Measurements from ENCODE around the gene GCN1.

Gene GCN1

GRCh38 chr12:120098756-120099470, 95.6 kb downstream of the GCN1 start:
- no peak for ATAC-seq
- Mint-ChIP-seq H3K4me3 (no peak overlapping the region), H3K27ac (no peak overlapping the region), H3K9me3 (no peaks in the 10 kb centered on the region), H3K36me3 (peaks cover 75% of the 10 kb centered on the region), H3K4me1 (peaks cover 31% of the 10 kb centered on the region), H3K27me3 (no peaks in the 10 kb centered on the region)

- no peak overlapping the region for H3K4me3 Mint-ChIP-seq
- peaks cover 69% of the 10 kb centered on the region for H3K36me3 Mint-ChIP-seq
- no peaks in the 10 kb centered on the region for H3K9me3 Mint-ChIP-seq
- no peak overlapping the region for H3K27ac Mint-ChIP-seq
- ATAC-seq, result no peak
- peaks cover 11% of the 10 kb centered on the region for H3K4me1 Mint-ChIP-seq
- no peaks in the 10 kb centered on the region for H3K27me3 Mint-ChIP-seq
These were observed 97.8 kb downstream of the GCN1 start for GRCh38 chr12:120096671-120097202.

- H3K27me3 Mint-ChIP-seq, result no peaks in the 10 kb centered on the region
- no peak overlapping the region for H3K27ac Mint-ChIP-seq
- no peaks in the 10 kb centered on the region for H3K9me3 Mint-ChIP-seq
These were observed 98.8 kb downstream of the GCN1 start for GRCh38 chr12:120095736-120096135.

GRCh38 chr12:120095331-120095730, 99.2 kb downstream of the GCN1 start:
- H3K4me1 Mint-ChIP-seq, result no peaks in the 10 kb centered on the region
- no peak for ATAC-seq
- H3K4me3 Mint-ChIP-seq, result no peak overlapping the region
- no peaks in the 10 kb centered on the region for H3K27me3 Mint-ChIP-seq
- no peaks in the 10 kb centered on the region for H3K9me3 Mint-ChIP-seq
- H3K27ac Mint-ChIP-seq, result no peak overlapping the region
- H3K36me3 Mint-ChIP-seq, result peaks cover 70% of the 10 kb centered on the region

More at GRCh38 chr12:120095736-120096135, 98.8 kb downstream of the GCN1 start:
- peaks cover 4% of the 10 kb centered on the region for H3K4me1 Mint-ChIP-seq
- ATAC-seq, result no peak
- H3K36me3 Mint-ChIP-seq, result peaks cover 70% of the 10 kb centered on the region
- no peak overlapping the region for H3K4me3 Mint-ChIP-seq

- Mint-ChIP-seq H3K27ac (no peak overlapping the region), H3K27me3 (no peaks in the 10 kb centered on the region), H3K9me3 (no peaks in the 10 kb centered on the region), H3K4me3 (no peak overlapping the region), H3K36me3 (peaks cover 69% of the 10 kb centered on the region), H3K4me1 (no peaks in the 10 kb centered on the region)
- no peak for ATAC-seq
These were observed 100.0 kb downstream of the GCN1 start for GRCh38 chr12:120094485-120094884.

GRCh38 chr12:120093592-120094355, 100.7 kb downstream of the GCN1 start:
- Mint-ChIP-seq H3K36me3 (peaks cover 70% of the 10 kb centered on the region), H3K4me3 (no peak overlapping the region), H3K27me3 (no peaks in the 10 kb centered on the region), H3K9me3 (no peaks in the 10 kb centered on the region), H3K4me1 (no peaks in the 10 kb centered on the region), H3K27ac (no peak overlapping the region)
- ATAC-seq, result peak; percentile 14

GRCh38 chr12:120093336-120093591, 101.3 kb downstream of the GCN1 start:
- peaks cover 66% of the 10 kb centered on the region for H3K36me3 Mint-ChIP-seq
- no peaks in the 10 kb centered on the region for H3K4me1 Mint-ChIP-seq
- peak; percentile 28 for ATAC-seq
- no peak overlapping the region for H3K4me3 Mint-ChIP-seq
- no peaks in the 10 kb centered on the region for H3K27me3 Mint-ChIP-seq
- H3K27ac Mint-ChIP-seq, result no peak overlapping the region
- no peaks in the 10 kb centered on the region for H3K9me3 Mint-ChIP-seq

- peaks cover 61% of the 10 kb centered on the region for H3K36me3 Mint-ChIP-seq
These were observed 101.8 kb downstream of the GCN1 start for GRCh38 chr12:120092551-120093335.

GRCh38 chr12:120091371-120092090, 103.0 kb downstream of the GCN1 start:
- Mint-ChIP-seq H3K4me1 (peaks cover 11% of the 10 kb centered on the region), H3K27me3 (no peaks in the 10 kb centered on the region), H3K9me3 (no peaks in the 10 kb centered on the region), H3K36me3 (peaks cover 52% of the 10 kb centered on the region), H3K4me3 (no peak overlapping the region), H3K27ac (no peak overlapping the region)
- ATAC-seq, result no peak

More at GRCh38 chr12:120092551-120093335, 101.8 kb downstream of the GCN1 start:
- Mint-ChIP-seq H3K27ac (no peak overlapping the region), H3K9me3 (no peaks in the 10 kb centered on the region), H3K4me1 (peaks cover 2% of the 10 kb centered on the region), H3K27me3 (no peaks in the 10 kb centered on the region), H3K4me3 (no peak overlapping the region)
- ATAC-seq, result no peak

GRCh38 chr12:120090626-120091295, 103.8 kb downstream of the GCN1 start:
- peaks cover 47% of the 10 kb centered on the region for H3K36me3 Mint-ChIP-seq
- H3K9me3 Mint-ChIP-seq, result no peaks in the 10 kb centered on the region
- no peak overlapping the region for H3K4me3 Mint-ChIP-seq
- no peaks in the 10 kb centered on the region for H3K27me3 Mint-ChIP-seq
- H3K4me1 Mint-ChIP-seq, result peaks cover 15% of the 10 kb centered on the region
- no peak overlapping the region for H3K27ac Mint-ChIP-seq
- no peak for ATAC-seq

GRCh38 chr12:120090206-120090605, 104.3 kb downstream of the GCN1 start:
- no peaks in the 10 kb centered on the region for H3K27me3 Mint-ChIP-seq
- H3K36me3 Mint-ChIP-seq, result peaks cover 47% of the 10 kb centered on the region
- no peak overlapping the region for H3K4me3 Mint-ChIP-seq
- H3K9me3 Mint-ChIP-seq, result no peaks in the 10 kb centered on the region
- H3K27ac Mint-ChIP-seq, result no peak overlapping the region
- peaks cover 15% of the 10 kb centered on the region for H3K4me1 Mint-ChIP-seq
- no peak for ATAC-seq

GRCh38 chr12:120089796-120090195, 104.7 kb downstream of the GCN1 start:
- ATAC-seq, result no peak
- H3K36me3 Mint-ChIP-seq, result peaks cover 48% of the 10 kb centered on the region
- no peak overlapping the region for H3K27ac Mint-ChIP-seq
- no peaks in the 10 kb centered on the region for H3K9me3 Mint-ChIP-seq
- peaks cover 15% of the 10 kb centered on the region for H3K4me1 Mint-ChIP-seq
- no peak overlapping the region for H3K4me3 Mint-ChIP-seq
- no peaks in the 10 kb centered on the region for H3K27me3 Mint-ChIP-seq

- Mint-ChIP-seq H3K27ac (no peak overlapping the region), H3K4me1 (peaks cover 15% of the 10 kb centered on the region), H3K36me3 (peaks cover 48% of the 10 kb centered on the region), H3K4me3 (no peak overlapping the region), H3K9me3 (no peaks in the 10 kb centered on the region), H3K27me3 (no peaks in the 10 kb centered on the region)
- ATAC-seq, result no peak
These were observed 105.4 kb downstream of the GCN1 start for GRCh38 chr12:120089105-120089504.

GRCh38 chr12:120086801-120087621, 107.5 kb downstream of the GCN1 start:
- peak; percentile 99 for ATAC-seq
- no peaks in the 10 kb centered on the region for H3K9me3 Mint-ChIP-seq
- peaks cover 15% of the 10 kb centered on the region for H3K4me1 Mint-ChIP-seq
- peaks cover 46% of the 10 kb centered on the region for H3K36me3 Mint-ChIP-seq
- H3K27ac Mint-ChIP-seq, result peak overlapping the region; percentile 45
- H3K4me3 Mint-ChIP-seq, result peak overlapping the region; percentile 62
- no peaks in the 10 kb centered on the region for H3K27me3 Mint-ChIP-seq

All from stimulated activated memory B cell treated with anti-CD40 and anti-IgM and Interleukin-4, amounts not matched to agents 10 μg/mL and 1 μg/mL and 100 μg/mL, for 72 hours (primary cell).